ENCODE measurements around the gene CTNNBIP1.
"Not testable (repeated sequence)": the region's sequence is repeated elsewhere in the genome, so short reads cannot be mapped to it uniquely, and the experiment has no call there.

CTNNBIP1 gene

DNA sequence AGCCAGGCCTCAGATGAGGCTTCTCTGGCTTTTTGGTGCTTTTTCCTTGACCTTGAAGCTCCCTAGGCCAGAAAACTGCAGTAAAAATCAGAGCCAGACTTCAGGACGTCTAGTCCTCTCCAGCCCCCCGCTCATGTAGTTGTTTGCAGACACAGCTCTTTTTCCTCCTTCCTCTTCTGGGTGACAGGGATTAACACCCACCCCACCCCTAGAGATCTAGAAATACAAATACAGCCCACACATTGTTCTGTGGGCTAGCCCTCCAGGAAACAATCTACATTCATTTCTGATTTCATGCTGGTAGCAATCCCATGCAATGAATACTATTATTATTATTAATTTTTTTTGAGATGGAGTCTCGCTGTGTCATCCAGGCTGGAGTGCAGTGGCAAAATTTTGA lies 76.4 kb downstream of the CTNNBIP1 start:
- DNase-seq (ENCODE audit: low read depth in 2 of 2), result no peak

DNA sequence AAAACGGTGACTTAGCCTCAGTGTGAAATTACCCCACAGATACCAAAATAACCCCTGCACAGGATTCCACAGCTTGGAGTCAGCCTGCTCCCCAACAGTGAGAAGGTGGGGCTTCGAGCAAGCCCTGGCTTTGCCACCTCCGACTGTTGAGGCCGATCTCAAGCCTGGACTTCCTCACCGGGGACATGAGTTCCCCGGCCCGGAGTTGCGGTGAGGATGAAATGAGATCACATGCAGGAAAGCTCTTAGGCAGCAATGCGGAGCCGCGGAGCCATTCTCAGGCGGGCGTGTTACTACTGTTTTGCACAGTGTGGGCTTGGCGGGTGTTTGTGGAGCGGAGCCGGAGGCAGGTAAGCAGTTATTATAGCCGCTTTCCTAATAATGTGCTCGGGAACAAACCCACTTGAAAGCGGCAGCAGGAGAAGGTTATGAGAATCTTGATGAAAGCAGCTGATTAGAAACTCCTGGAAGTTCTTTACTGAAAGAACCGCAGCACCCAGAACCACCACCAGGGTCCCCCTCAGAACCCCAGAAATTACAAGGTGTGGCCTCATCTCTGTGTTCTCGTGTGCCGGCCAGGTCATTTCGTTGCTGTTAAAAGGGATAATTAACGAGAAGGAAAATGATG lies 82.4 kb downstream of the CTNNBIP1 start:
- DNase-seq (ENCODE audit: low read depth in 2 of 2), result no peak

DNA sequence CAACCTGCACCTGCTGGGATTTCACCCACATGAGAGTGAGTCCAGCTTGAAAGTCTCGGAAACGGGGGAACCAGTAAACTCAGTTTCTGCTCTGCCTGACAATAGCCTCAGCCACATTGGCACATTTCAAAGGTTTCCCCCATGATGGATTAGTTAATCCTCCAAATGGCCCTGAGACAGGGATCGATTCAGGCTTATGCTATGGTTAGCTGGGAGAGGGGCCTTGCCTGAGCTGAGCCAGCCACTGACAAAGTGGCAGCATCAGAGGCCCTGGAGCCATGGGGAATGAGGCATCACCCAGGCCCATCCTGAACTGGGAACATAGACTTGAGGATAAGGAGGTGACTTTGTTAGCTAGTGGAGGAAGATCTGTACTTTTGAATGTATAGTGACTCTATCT lies 83.5 kb downstream of the CTNNBIP1 start:
- no peak for DNase-seq (ENCODE audit: low read depth in 2 of 2)

DNA sequence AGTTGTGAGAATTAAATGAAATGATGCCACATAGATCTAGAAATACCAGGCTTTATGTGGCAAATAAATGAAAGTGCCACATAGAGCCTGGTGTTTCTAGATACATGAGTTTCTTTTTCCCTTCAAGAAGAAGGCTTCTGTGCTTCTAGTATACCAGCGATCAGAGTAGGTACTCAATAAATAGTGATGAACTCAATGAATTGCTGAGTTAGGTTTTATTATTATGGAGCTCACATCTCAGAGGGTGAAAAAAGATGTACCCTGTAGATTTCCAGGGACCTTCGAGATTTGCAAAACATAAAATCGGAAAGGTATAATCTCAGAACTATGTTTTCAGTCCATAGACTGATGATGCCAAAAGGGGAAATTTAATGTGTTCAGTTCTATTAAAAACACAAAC lies 84.0 kb downstream of the CTNNBIP1 start:
- no peak for DNase-seq (ENCODE audit: low read depth in 2 of 2)

DNA sequence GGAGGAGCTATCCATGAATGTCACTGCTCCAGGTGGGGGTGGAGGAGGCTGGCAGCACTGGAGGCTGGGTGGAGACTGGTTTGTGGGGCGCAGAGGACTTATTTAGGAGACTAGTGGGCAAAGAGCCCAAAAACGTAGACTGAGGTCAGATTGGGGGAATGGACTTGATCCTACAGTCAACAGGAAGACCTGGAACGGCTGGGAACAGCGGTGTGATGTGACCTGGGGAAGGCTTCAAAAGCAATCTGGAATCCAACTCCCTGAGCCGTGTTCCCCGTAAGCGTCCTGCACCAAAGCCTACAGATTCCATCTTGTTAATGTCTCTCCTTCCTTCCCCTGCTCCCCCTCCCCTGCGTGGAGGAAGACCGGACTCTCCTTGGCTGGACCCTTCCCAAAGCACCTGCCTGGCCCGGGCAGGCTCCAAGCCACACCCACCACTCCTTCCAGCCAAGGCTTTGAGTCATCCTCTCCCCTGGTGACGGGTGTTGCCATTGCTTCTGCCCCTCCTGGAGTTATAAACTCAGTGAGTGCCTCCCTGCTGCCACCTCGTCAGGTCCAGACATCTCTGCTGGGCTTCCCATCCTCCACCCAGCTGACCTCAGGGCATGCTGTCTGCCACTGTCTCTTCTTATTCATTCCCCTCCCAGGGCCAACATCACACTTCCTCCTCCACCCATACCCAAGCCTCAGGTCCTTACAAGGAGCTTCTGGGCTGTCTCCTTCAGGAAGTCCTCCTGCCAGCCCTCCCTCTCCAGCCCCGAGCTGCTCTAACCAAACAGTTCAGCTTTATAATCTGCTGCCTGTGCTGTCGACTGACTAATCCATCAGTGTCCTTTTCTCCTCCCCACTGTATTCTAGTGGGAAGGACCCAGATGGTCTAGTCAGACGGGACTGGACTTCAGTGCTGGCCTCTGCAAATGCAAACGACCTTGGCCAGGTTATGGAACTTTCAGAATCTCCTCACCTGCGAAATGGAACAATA lies 84.7 kb downstream of the CTNNBIP1 start:
- DNase-seq (ENCODE audit: low read depth in 2 of 2), result peak; percentile 13 to 21

DNA sequence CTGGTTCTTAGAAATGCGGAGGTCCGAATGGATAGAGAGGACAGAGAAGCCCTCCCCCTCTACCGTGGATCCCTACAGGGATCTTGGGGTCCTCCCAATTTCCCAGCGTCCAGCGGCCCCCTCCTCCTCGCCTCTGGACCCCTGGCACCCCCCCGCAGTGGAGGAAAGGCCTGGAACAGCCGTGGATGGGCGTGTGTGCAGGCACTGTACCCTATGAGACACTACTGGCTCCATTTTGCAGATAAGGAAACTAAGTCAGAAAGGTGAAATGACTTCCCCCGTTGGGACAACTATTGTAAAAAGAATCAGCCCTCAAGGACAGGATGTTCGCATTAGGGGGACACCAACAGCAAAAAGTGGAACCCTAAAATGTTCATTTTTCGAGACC lies 85.4 kb downstream of the CTNNBIP1 start:
- DNase-seq (ENCODE audit: low read depth in 2 of 2), result no peak

DNA sequence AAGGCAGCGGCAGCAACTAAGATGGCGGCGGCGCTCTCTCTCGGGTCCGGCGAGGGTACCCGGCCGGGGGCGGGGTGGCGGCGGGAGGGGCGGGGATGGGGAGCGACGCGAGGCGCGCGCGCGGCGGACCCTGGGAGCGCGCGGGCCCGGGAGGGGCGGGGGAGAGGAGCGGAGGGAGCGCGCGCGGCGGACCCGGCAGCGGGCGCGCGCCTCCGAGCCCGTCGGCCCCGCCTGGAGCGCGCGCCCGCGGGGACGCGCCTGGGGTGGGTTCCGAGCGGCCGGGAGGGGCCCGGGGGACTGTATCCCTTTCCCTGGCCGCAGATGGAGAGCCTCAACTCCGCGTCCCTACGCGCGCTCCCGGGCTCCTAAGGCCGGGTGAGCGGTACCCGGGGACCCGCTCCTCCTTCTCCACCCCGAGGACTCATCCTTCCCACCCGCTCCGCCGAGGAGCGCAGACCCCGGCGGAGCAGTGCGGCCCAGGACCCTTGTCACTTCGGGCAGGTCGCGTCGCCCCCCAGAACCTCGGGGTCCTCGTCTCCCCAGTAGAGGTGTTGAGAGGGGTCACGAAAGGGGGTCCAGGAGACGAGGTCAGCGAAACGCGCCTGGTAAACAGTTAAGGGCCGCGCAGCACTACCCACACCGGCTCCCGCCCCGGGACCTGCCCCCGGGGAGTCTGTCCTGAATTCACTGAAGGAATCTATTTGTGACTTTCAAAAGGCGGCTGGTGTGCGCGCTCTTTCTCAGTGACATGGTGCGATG lies 85.9 kb downstream of the CTNNBIP1 start, which contains the start of gene CLSTN1:
CLSTN1 (minus strand) TSS at position 23 of the 759 bp plus-strand sequence. CDS start 232 bp downstream, outside the sequence.
- DNase-seq (ENCODE audit: low read depth in 2 of 2), result peak; percentile 80 to 82

DNA sequence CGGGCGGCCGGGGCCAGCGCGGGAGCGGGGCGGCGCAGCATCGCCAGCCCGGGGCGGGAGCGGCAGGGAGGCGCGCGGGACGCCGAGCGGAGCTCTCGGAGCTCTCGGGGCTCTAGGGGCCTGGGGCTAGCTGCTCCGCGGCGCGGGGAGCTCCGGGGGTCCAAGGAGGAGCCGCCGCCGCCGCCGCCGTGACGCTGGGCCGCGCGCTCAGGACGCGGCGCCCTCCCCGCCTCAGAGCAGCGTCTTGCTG lies 86.5 kb downstream of the CTNNBIP1 start:
- no peak for DNase-seq (ENCODE audit: low read depth in 2 of 2)

DNA sequence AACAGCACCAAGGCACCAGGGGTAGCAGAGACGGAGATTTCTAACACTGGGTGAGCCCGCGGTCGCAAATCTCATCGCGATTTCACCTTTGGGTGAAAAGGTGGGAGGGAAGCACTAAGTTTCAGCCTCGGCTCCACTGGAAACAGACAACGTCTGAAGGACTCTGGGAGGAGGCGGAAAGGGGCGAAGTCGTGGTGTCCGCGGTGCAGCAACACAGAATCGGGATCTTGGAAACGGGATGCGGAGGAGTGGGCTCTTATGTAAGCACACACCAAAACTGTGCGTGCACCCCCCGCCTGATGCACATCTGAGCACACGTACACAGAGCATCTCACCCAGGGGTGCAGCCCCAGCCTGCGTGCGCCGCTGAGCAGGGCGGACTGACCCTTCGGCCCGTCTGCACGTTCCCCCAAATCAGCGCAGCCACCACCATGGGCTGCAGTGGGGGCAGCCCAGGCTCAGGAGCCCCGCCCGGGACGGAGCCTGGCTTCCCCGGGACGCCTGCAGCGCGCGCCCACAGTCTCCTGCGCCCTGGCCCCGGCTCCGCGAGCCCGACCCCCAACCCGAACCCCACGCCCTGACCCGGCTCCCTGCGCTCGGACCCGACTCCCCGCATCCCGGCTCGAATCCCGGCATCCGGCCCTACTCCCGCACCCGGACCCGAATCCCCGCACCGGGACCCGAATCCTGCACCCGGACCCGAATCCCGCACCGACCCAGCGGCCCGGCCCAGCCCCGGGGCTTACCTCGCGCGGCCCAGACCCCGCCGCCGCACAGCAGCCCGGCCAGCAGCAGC lies 87.0 kb downstream of the CTNNBIP1 start:
- DNase-seq (ENCODE audit: low read depth in 2 of 2), result no peak

DNA sequence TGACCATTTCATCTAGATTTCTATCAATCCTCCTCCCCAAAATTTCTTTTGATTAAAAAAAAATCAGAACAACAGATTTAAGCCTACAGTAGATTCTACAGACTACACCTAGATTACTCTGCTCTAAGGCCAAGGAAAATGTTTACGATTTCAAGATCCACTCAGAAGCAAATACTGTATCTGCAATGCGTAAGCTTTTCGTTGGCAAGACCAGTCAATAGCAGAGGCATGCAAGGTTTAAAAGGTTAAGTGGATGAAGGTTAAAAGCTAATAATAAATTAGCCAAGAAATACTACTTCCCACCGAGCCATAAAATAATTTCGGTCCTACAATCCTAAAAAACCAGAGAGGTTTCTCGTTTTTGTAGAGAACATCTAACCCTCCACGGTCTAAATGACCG lies 87.6 kb downstream of the CTNNBIP1 start:
- DNase-seq (ENCODE audit: low read depth in 2 of 2), result no peak

DNA sequence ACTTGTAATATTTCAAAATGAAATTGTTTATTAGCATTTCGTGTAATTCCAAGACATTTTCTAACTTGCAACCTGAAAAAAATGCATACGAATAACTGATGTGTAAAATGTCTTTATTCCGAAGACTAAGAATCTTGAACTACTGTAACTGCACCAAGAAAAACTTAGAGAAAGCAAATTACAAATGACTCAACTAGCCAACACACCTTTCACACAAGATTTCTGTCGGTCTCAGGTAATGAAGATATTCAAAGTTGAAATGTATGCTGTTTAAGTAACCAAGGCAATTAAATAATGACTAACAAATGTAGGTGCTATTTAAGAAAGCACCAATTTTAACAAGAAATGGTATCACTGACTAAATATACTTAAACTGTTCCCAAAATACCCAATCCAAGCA lies 88.4 kb downstream of the CTNNBIP1 start:
- no peak for DNase-seq (ENCODE audit: low read depth in 2 of 2)

DNA sequence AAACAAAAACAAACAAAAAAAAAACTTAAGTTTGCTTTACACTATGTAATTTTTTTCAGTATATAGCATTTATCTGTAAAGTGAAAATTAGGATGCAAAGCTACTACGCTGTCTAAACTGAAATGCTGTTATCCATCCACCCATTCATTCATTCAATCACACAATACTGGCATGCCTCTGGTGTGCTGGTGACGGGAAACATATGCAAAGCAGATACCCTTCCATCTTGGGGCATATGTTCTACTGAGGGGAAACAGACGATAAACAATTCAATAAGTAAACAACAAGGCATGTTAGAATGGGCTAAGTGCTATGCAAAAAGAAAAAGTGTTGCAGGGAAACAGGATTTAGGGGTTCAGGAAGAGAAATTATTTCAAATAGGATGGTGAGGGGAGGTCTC lies 89.5 kb downstream of the CTNNBIP1 start:
- DNase-seq (ENCODE audit: low read depth in 2 of 2), result no peak

DNA sequence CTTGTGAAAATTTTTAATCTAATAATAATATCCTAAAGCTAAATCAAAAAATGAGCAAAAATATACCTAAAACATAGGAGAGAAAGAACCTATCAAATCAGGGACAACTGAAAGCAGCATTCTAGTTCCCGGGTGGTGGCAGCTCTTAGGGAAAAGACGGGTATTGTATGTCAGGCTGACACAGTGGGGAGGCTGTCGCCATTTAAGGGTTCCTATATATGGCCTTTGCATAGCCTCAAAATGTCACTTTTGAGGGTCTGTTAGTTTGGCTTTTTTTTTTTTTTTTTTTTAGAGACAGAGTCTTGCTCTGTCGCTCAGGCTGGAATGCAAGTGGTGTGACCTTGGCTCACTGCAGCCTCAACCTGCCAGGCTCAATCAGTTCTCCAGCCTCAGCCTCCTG lies 92.3 kb downstream of the CTNNBIP1 start:
- DNase-seq (ENCODE audit: low read depth in 2 of 2), result no peak

DNA sequence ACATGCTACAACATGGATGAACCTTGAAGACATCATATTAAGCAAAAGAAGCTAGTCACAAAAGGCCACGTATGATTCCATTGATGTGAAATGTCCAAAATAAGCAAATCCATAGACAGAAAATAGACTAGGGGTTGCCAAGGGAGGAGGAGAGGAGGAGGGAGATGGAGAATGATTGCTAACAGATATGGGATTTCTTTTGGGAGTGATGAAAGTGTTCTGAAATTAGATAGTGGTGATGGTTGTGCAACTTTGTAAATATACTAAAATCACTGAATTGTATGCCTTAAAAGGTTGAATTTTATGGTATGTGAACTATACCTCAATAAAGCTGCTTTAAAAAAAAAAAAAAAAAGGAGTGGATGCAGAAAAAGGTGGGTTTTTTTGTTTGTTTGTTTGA lies 93.9 kb downstream of the CTNNBIP1 start:
- DNase-seq (ENCODE audit: low read depth in 2 of 2), result no peak

DNA sequence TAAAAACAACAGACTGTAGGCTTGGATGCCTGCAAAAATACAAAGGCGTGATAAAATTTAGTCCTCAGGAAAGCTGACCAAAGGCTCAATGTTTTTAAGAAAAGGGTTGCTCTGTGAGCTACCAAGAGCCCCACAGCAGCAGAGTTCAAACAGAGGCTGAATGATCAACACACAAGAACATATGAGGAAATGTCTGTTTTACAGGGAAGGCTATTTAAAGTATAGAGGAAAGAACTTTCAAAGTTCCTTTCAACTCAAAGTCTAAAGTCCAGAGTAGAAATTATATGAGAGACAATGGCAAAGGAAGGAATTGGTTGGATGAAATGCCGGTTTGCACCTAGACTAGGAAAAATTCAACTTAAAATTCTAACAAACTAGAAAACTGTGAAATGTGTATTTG lies 94.9 kb downstream of the CTNNBIP1 start:
- no peak for DNase-seq (ENCODE audit: low read depth in 2 of 2)

DNA sequence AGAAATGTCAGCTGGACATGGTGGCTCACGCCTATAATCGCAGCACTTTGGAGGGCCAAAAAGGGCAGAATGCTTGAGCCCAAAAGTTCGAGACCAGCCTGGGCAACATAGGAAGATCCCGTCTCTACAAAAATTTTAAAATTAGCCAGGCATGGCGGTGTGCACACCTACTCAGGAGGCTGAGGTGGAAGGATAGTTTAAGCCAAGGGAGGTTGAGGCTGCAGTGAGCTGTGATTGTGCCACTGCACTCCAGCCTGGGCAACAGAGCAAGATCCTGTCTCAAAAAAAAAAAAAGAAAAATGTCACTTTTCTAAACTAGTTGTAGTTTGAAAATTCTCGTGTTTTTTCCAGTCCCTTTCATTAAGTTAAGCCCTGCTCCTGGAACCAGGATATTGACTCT lies 95.5 kb downstream of the CTNNBIP1 start:
- no peak for DNase-seq (ENCODE audit: low read depth in 2 of 2)

DNA sequence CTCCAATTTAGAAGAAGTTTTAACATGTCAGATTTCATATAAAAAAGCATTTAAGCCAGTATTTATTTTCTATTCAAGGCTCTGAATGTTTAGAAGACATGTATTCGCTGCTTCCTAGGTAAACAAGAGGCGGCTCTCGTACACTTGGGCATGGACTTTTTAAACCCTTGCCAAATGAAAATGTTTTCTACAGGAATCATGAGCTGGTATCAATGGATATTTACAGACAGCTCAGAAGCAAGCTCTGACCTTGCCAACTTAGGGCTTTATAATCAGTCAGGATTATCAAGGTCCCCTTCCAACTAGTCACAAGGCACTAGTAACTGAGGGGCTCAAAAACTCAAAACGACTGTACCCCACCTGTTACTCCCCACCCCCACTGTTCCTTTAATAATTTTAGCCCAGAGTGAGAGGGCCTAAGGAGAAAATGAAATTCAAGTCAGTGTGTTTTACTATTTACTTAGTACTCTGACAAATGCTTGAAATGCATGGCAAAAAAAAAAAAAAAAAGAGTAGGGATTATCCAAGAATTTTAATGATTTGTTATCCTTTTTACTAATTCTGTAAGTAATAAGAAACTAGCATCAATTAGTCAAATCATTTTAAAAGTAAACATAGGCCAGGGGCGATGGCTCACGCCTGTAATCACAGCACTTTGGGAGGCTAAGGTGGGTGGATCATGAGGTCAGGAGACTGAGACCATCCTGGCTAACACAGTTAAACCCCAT lies 98.7 kb downstream of the CTNNBIP1 start:
- no peak for DNase-seq (ENCODE audit: low read depth in 2 of 2)

DNA sequence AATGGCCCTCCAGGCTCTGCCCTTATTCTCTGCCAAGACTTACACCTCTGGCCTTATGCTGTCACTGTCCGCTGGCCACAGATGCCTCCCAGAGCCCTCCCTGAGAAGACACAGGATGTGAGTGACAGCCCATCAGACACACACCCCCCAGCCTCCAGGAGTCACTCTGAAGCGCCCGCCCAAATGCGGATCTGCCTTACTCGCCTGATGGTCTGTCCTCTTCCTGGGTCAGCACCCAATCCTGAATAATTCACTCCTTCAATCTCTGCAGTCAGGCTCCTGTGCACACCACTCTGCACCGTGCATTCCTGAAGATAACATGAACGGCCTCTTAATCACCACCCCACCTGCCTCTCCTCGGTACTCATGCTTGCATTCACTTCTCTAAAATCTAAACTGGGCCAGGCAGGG lies 101.0 kb downstream of the CTNNBIP1 start:
- no peak for DNase-seq (ENCODE audit: low read depth in 2 of 2)

DNA sequence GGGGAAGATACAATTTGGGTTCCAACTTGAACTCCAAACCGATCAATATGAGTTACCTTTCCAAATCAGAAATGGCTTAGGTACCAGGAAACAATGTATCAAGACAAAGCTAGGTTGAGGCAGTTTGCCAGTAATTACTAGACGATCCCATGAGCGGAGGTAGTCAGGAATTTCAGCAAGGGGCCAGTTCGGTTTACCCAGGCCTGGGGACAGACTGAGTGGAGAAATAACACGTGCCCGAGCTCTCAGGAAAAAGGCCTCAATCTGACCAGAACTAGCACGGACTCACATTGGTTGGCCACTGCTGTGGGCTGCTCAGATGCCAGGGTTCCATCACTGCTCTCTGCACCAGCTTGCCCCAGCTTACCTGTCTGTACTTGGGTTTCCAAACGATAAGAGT lies 101.6 kb downstream of the CTNNBIP1 start:
- no peak for DNase-seq (ENCODE audit: low read depth in 2 of 2)

DNA sequence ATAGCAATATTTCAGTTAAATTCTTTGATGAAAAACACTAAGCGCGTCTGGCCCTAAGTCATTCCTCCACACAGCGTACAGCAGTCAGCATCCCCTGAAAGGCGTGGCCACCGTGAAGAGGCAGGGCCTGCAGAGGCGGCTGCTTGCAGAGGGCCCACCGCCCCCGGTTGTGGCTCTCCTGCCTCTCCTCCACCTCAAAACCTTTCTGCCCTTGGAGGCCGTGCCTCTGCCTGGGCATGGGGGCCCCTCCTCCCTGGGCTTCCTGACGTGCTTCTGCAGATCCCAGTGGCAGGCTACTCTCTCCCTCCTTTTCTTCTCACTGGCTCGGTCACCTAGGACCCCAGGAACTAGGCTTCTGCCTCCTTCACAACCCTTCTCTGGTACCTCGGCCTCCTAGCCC lies 102.5 kb downstream of the CTNNBIP1 start:
- no peak for DNase-seq (ENCODE audit: low read depth in 2 of 2)

DNA sequence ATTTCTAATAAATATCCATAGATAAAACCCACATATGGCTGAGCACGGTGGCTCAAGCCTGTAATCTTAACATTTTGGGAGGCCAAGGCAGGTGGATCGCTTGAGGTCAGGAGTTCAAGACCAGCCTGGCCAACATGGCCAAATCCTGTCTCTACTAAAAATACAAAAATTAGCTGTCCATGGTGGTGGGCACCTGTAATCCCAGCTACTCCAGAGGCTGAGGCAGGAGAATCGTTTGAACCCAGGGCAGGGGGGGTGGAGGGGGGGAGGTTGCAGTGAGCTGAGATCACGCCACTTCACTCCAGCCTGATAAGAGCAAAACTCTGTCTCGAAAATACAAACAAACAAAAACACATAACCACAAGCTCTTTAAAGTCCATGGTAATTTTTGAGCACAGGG lies 104.1 kb downstream of the CTNNBIP1 start:
- DNase-seq (ENCODE audit: low read depth in 2 of 2), result not testable (repeated sequence)

Data from stimulated activated CD8-positive, alpha-beta memory T cell treated with anti-CD3 and anti-CD28 coated beads, Interleukin-15, amount 100 ng/mL, for 48 hours (primary cell).